Measurements from ENCODE around the gene CKS2. TPM values are rescaled to one million over a fixed set of nuclear protein-coding genes. Genes with fewer than 3 reads are reported as not detected.
A peak's percentile ranks its signal among the peaks of the same experiment; 100 is the strongest.

CKS2 gene
- total RNA-seq, 1 experiment from 2014 or later, result 461 TPM

GRCh38 chr9:89305868-89306267 lies 5.1 kb upstream of the CKS2 start:
- in situ Hi-C loops (cut with HindIII; ENCODE audit: low pct_unique_long_range_greater_than_20kb, low sequenced_read_pairs), result no loop called here
- no peak for DNase-seq (ENCODE audit: low read depth)

- in situ Hi-C loops (cut with HindIII; ENCODE audit: low pct_unique_long_range_greater_than_20kb, low sequenced_read_pairs), result no loop called here
- no peak for DNase-seq (ENCODE audit: low read depth)
These were observed 1.8 kb upstream of the CKS2 start for GRCh38 chr9:89309166-89309565.

GRCh38 chr9:89309608-89310474 lies 1.2 kb upstream of the CKS2 start:
- peak; percentile 25 for DNase-seq (ENCODE audit: low read depth)
- in situ Hi-C loops (cut with HindIII; ENCODE audit: low pct_unique_long_range_greater_than_20kb, low sequenced_read_pairs), result no loop called here

- in situ Hi-C loops (cut with HindIII; ENCODE audit: low pct_unique_long_range_greater_than_20kb, low sequenced_read_pairs), result no loop called here
- peak; percentile 26 for DNase-seq (ENCODE audit: low read depth)
These were observed 589 bp downstream of the CKS2 start for GRCh38 chr9:89311346-89312221.

- peak; percentile 47 for DNase-seq (ENCODE audit: low read depth)
- in situ Hi-C loops (cut with HindIII; ENCODE audit: low pct_unique_long_range_greater_than_20kb, low sequenced_read_pairs), result no loop called here
These were observed 1.2 kb downstream of the CKS2 start for GRCh38 chr9:89312222-89312571.

GRCh38 chr9:89313842-89314241 lies 2.8 kb downstream of the CKS2 start:
- in situ Hi-C loops (cut with HindIII; ENCODE audit: low pct_unique_long_range_greater_than_20kb, low sequenced_read_pairs), result no loop called here
- DNase-seq (ENCODE audit: low read depth), result no peak

GRCh38 chr9:89314955-89315354 lies 4.0 kb downstream of the CKS2 start:
- in situ Hi-C loops (cut with HindIII; ENCODE audit: low pct_unique_long_range_greater_than_20kb, low sequenced_read_pairs), result no loop called here
- no peak for DNase-seq (ENCODE audit: low read depth)

GRCh38 chr9:89315482-89315881 lies 4.5 kb downstream of the CKS2 start:
- DNase-seq (ENCODE audit: low read depth), result no peak
- in situ Hi-C loops (cut with HindIII; ENCODE audit: low pct_unique_long_range_greater_than_20kb, low sequenced_read_pairs), result no loop called here

- in situ Hi-C loops (cut with HindIII; ENCODE audit: low pct_unique_long_range_greater_than_20kb, low sequenced_read_pairs), result no loop called here
- DNase-seq (ENCODE audit: low read depth), result peak; percentile 8
These were observed 6.3 kb downstream of the CKS2 start for GRCh38 chr9:89317282-89317681.

- DNase-seq (ENCODE audit: low read depth), result peak; percentile 98
- in situ Hi-C loops (cut with HindIII; ENCODE audit: low pct_unique_long_range_greater_than_20kb, low sequenced_read_pairs), result no loop called here
These were observed 7.4 kb downstream of the CKS2 start, which contains the start of gene SECISBP2 for GRCh38 chr9:89318123-89319014. TSS of gene SECISBP2 (plus strand) at chr9:89318500. CDS start at chr9:89318577, 77 bp downstream.

- no peak for DNase-seq (ENCODE audit: low read depth)
- in situ Hi-C loops (cut with HindIII; ENCODE audit: low pct_unique_long_range_greater_than_20kb, low sequenced_read_pairs), result no loop called here
These were observed 8.3 kb downstream of the CKS2 start for GRCh38 chr9:89319015-89319905.

- no peak for DNase-seq (ENCODE audit: low read depth)
These were observed 12.4 kb downstream of the CKS2 start for GRCh38 chr9:89323390-89323789.

GRCh38 chr9:89325733-89326132 lies 14.7 kb downstream of the CKS2 start:
- in situ Hi-C loops (cut with HindIII; ENCODE audit: low pct_unique_long_range_greater_than_20kb, low sequenced_read_pairs), result no loop called here
- DNase-seq (ENCODE audit: low read depth), result no peak

More at GRCh38 chr9:89323390-89323789, 12.4 kb downstream of the CKS2 start:
- in situ Hi-C loops (cut with HindIII; ENCODE audit: low pct_unique_long_range_greater_than_20kb, low sequenced_read_pairs), result no loop called here

- no peak for DNase-seq (ENCODE audit: low read depth)
- in situ Hi-C loops (cut with HindIII; ENCODE audit: low pct_unique_long_range_greater_than_20kb, low sequenced_read_pairs), result no loop called here
These were observed 17.1 kb downstream of the CKS2 start for GRCh38 chr9:89328064-89328463.

- in situ Hi-C loops (cut with HindIII; ENCODE audit: low pct_unique_long_range_greater_than_20kb, low sequenced_read_pairs), result no loop called here
- DNase-seq (ENCODE audit: low read depth), result no peak
These were observed 18.9 kb downstream of the CKS2 start for GRCh38 chr9:89329917-89330316.

GRCh38 chr9:89330513-89330912 lies 19.5 kb downstream of the CKS2 start:
- no peak for DNase-seq (ENCODE audit: low read depth)
- in situ Hi-C loops (cut with HindIII; ENCODE audit: low pct_unique_long_range_greater_than_20kb, low sequenced_read_pairs), result no loop called here

GRCh38 chr9:89339807-89340206 lies 28.8 kb downstream of the CKS2 start:
- no peak for DNase-seq (ENCODE audit: low read depth)
- in situ Hi-C loops (cut with HindIII; ENCODE audit: low pct_unique_long_range_greater_than_20kb, low sequenced_read_pairs), result no loop called here

Data from Caki2 (cell line).